Type B pancreatic cell (in vitro differentiated cells): Measurements from ENCODE around the gene TICRR. TPM values are rescaled to one million over a fixed set of nuclear protein-coding genes. Genes with fewer than 3 reads are reported as not detected.

ENCODE experiments used
- DNase-seq: peaks from one replicate; pipeline ENCODE4 v3.0.0; 2021; ENCODE audit warnings: mixed read lengths; ENCODE audit not compliant: unreplicated experiment; ENCODE audit errors: extremely low spot score
- H3K27ac Mint-ChIP-seq: 2 replicates; pipeline ENCODE4 v1.8.0; 2021; ENCODE audit warnings: mild to moderate bottlenecking, mixed read lengths
- H3K27me3 Mint-ChIP-seq: 2 replicates; pipeline ENCODE4 v1.8.0; 2021; ENCODE audit warnings: mixed read lengths
- H3K36me3 Mint-ChIP-seq: 2 replicates; pipeline ENCODE4 v1.8.0; 2021; ENCODE audit warnings: mixed read lengths
- H3K4me1 Mint-ChIP-seq: one replicate; pipeline ENCODE4 v1.8.0; 2021; ENCODE audit warnings: mixed read lengths; ENCODE audit not compliant: unreplicated experiment
- H3K4me3 Mint-ChIP-seq: 2 replicates; pipeline ENCODE4 v1.8.0; 2021; ENCODE audit warnings: mild to moderate bottlenecking, mixed read lengths
- H3K9me3 Mint-ChIP-seq: 2 replicates; pipeline ENCODE4 v1.8.0; 2021; ENCODE audit warnings: mixed read lengths
- total RNA-seq: library from RNA; stranded (reverse); gene quantifications from 2 replicates; pipeline ENCODE4 v1.2.1, GENCODE V29; 2021; ENCODE audit warnings: low replicate concordance
- TF ChIP-seq, protein P1 (sequence below): fragments of 200-600 bp; sonication (generic); conservative IDR thresholded peaks from 2 replicates; pipeline ENCODE4 v1.5.0; 2021; ENCODE audit warnings: antibody characterized with exemption, mild to moderate bottlenecking

The TICRR gene
- total RNA-seq, 1 donor from 2014 or later, result 23.4 TPM

DNA sequence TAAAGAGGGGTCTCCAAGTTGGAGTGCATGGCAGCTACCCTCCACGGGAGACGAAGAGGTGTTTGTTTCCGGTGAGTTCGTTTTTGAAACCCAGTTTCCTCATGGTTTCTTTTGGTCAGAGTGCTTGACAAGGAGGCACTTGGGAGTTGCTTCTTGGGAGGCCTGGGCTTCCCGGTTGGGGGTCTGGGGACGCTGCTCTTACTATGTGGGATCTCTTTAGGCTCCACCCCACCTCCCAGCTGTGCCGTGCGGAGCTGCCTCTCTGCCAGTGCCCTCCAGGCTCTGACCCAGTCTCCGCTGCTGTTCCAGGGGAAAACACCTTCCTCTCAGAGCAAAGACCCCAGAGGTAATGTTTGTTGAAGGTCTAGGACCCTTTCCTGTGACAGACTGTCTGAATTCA, 50.4 kb downstream of the TICRR start:
- TF ChIP-seq, protein P1, sequence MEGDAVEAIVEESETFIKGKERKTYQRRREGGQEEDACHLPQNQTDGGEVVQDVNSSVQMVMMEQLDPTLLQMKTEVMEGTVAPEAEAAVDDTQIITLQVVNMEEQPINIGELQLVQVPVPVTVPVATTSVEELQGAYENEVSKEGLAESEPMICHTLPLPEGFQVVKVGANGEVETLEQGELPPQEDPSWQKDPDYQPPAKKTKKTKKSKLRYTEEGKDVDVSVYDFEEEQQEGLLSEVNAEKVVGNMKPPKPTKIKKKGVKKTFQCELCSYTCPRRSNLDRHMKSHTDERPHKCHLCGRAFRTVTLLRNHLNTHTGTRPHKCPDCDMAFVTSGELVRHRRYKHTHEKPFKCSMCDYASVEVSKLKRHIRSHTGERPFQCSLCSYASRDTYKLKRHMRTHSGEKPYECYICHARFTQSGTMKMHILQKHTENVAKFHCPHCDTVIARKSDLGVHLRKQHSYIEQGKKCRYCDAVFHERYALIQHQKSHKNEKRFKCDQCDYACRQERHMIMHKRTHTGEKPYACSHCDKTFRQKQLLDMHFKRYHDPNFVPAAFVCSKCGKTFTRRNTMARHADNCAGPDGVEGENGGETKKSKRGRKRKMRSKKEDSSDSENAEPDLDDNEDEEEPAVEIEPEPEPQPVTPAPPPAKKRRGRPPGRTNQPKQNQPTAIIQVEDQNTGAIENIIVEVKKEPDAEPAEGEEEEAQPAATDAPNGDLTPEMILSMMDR, result no peak

DNA sequence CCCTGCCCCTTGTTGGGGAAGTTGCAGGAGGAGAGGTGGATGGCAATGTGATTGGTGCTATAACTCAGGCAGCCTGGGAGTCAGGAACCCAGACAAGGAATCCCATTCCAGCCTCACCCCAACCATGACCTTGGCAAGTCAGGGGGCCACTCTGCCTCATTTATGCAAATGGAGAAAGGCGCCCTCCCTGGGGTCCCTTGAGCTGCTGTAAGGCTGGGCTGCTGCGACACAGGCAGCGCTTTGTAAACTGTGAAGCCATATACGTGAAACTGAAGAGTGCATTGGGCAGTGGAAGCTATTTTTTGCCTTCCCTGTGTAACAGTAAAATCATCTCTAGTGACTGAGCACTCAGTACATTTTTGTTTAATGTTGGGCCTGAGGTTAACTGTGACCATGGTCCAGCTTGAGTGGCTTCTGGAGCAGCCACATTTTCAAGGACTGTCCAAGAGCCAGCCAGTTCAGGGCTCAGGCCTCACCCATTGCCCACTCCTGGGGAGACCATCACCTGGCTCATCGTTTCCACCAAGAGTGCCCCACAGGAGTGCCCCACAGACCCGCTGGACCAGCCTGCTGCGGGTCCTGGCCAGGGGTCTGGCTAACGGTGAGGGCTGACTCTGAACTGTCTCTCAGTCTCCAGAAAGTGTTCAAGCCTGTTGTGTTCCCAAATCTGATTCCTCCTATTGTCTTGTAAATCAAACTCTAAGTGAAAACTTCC, 52.1 kb downstream of the TICRR start:
- Mint-ChIP-seq H3K27me3 (no peaks in the 10 kb centered on the region), H3K4me1 (no peaks in the 10 kb centered on the region), H3K4me3 (no peak overlapping the region), H3K27ac (no peak overlapping the region), H3K36me3 (peaks cover 36% of the 10 kb centered on the region), H3K9me3 (no peaks in the 10 kb centered on the region)
- no peak for DNase-seq
- TF ChIP-seq, protein P1, result no peak

More for the DNA sequence above, 50.4 kb downstream of the TICRR start:
- Mint-ChIP-seq H3K4me1 (no peaks in the 10 kb centered on the region), H3K4me3 (no peak overlapping the region), H3K9me3 (no peaks in the 10 kb centered on the region), H3K27ac (no peak overlapping the region), H3K27me3 (no peaks in the 10 kb centered on the region), H3K36me3 (peaks cover 30% of the 10 kb centered on the region)
- DNase-seq, result no peak

DNA sequence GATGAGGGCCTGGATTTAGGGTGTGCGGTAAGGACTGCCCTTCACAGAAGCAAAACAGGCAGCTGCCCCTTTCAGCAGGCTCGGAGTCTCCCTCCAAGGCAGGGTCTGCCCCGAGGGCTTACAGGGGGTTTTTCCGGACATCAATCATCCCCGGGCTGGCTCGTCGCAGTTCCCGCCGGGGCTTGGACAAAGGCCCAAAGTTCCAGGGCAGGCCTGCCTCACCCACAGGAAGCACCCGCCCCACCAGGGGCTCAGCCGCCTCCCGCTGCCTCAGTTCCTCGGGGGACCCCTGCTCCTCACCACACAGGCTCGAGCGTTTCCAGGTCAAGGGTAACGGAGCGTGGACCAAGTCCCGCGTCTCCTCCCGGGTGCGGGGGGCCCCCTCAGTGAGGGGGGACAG, 53.0 kb downstream of the TICRR start:
- H3K36me3 Mint-ChIP-seq, result peaks cover 36% of the 10 kb centered on the region
- H3K27me3 Mint-ChIP-seq, result no peaks in the 10 kb centered on the region
- H3K4me3 Mint-ChIP-seq, result no peak overlapping the region
- TF ChIP-seq, protein P1, result no peak
- no peaks in the 10 kb centered on the region for H3K4me1 Mint-ChIP-seq
- H3K9me3 Mint-ChIP-seq, result no peaks in the 10 kb centered on the region
- DNase-seq, result no peak
- H3K27ac Mint-ChIP-seq, result no peak overlapping the region

DNA sequence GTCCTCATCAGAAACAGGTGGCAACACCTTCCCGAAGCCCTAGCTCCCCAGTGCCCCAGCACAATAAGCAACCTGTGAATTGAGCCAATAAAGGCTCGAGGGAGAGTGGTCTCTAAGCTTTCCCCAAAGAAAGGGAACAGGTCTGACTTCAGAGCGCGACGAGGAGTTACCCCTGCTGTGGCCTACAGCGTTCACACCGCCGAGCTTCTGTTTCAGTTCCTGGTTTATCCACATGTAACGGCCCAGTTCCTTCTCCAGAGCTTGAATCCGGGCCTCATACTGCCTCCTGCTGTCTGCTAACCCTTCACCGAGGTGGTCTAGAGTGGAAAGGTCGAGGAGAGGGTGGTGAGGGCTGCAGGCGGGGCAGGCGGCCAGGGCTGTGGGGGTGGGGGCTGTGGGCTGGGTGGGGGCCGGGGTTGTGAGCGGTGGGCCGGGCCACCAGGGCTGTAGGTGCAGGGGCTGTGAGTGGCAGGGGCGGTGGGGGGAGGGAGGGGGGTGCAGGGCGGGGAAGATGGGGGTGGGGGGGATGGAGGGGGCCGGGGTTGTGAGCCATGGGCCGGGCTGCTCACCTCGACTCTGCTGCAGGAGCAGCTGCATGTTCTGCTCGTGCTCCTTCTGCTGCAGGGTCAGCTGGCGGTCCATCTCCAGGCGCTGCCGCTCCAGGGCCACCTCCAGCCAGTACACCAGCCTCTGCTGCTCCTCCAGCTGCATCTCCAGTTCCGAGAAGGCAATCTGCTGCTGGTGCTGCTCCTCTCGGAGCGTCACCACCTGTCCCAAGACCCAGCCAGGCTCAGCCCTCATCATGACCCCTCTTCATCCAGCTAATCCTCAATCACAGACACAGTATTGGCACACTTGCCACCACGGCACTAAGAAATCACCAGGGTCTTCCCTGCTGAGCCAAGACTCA, 53.8 kb downstream of the TICRR start:
- H3K27me3 Mint-ChIP-seq, result no peaks in the 10 kb centered on the region
- no peaks in the 10 kb centered on the region for H3K9me3 Mint-ChIP-seq
- peaks cover 34% of the 10 kb centered on the region for H3K36me3 Mint-ChIP-seq
- H3K4me1 Mint-ChIP-seq, result no peaks in the 10 kb centered on the region
- no peak for DNase-seq
- TF ChIP-seq, protein P1, result no peak
- H3K27ac Mint-ChIP-seq, result no peak overlapping the region
- H3K4me3 Mint-ChIP-seq, result no peak overlapping the region

DNA sequence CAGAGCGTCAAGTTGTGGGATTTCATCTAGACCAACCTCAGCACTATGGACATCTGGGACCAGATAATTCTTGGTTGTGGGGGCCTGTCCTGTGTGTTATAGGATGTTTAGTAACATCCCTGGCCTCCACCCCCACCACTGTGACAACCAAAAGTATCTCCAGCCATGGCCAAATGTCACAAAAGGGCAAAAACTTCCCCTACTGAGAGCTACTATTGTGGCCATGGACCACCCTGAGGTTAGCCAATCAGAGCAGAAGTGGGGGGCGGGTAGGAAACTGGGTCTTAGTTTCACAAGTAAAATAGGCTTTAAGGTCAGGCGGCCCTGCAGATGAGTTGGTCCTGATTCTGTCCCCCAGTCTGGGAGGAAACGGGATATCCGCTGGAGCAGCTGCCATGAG, 54.6 kb downstream of the TICRR start:
- no peaks in the 10 kb centered on the region for H3K4me1 Mint-ChIP-seq
- H3K4me3 Mint-ChIP-seq, result no peak overlapping the region
- no peaks in the 10 kb centered on the region for H3K27me3 Mint-ChIP-seq
- no peak overlapping the region for H3K27ac Mint-ChIP-seq
- H3K9me3 Mint-ChIP-seq, result no peaks in the 10 kb centered on the region
- TF ChIP-seq, protein P1, result no peak
- H3K36me3 Mint-ChIP-seq, result peaks cover 33% of the 10 kb centered on the region
- no peak for DNase-seq
